ENCODE results near the gene CEP162. TPM values are rescaled to one million over a fixed set of nuclear protein-coding genes. Genes with fewer than 3 reads are reported as not detected.

CEP162 gene
- total RNA-seq, 1 experiment from 2014 or later: 12.1 TPM

DNA sequence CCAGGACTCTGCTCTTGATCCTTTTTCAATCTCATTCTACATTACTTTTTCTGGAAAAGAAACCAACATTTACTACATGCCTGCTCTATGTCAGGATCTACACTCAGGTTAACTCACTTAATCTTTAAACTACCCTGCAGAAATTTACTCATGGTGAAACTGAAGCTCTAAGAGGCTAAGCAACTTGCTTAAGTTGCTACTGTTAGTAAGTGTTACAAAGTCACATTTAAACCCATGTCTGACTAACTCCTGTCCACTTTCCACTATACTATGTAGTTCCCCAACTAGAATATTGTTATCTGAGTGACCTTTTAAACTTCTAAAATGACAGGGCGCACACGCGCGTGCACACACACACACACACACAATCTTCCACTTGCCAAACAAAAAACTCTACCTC lies 5.0 kb downstream of the CEP162 start:
- intact Hi-C loops (cut with micrococcal nuclease; ENCODE audit: unreplicated experiment): loop anchor here (5.0 to 10.0 kb wide), 4 partner anchors 170 to 1102 kb away; no protein-coding TSS in a partner anchor
- no peaks in the 10 kb centered on the region for H3K36me3 ChIP-seq (ENCODE audit: insufficient read depth, low read length, poor library complexity, severe bottlenecking)
- CTCF ChIA-PET: no interaction called here

DNA sequence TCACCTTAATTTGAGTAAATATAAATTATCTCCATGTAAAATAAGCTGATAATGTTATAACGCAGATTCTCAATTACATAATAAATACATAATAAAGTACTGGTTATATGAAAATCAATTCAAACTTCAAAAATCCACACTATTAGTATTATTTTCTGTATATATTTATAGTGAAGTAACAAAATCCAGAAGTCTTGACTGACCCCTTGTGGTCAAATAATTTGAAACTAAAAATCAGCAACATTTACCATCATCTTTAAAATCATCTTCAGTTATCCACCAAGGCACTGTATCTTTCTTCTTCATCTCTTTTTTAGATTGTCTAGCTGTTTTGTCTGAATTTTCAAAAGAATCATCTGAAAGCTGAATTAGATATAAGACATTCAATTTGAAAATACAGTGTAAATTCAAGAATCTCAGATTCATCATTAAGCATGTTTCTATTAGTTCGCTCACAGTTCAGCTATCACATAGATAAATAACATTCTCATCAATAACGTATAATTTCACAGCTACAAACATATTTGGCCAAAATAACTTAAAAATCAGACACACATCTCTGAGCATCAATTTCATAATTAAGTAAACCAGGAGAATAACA lies 6.5 kb downstream of the CEP162 start:
- CTCF ChIA-PET: interaction anchor here (0.6 kb wide), 1 partner anchor 338 kb away, joined by 3 read pairs; no protein-coding TSS in a partner anchor
- Histone ChIP-seq H3K27ac (ENCODE audit: low read depth, low read length, poor library complexity, severe bottlenecking) (no peak overlapping the region), H3K9me3 (ENCODE audit: low read depth, low read length, poor library complexity, severe bottlenecking) (no peaks in the 10 kb centered on the region), H3K27me3 (replicated peaks; ENCODE audit: insufficient read depth, low read depth, low read length, poor library complexity) (no peaks in the 10 kb centered on the region), H3K4me3 (ENCODE audit: low read depth, low read length, poor library complexity, severe bottlenecking) (no peak overlapping the region), H3K36me3 (ENCODE audit: insufficient read depth, low read length, poor library complexity, severe bottlenecking) (no peaks in the 10 kb centered on the region), H3K4me1 (ENCODE audit: insufficient read depth, low read length, poor library complexity, severe bottlenecking) (no peaks in the 10 kb centered on the region)
- intact Hi-C loops (cut with micrococcal nuclease; ENCODE audit: unreplicated experiment): loop anchor here (5.0 to 10.0 kb wide), 4 partner anchors 169 to 1104 kb away; no protein-coding TSS in a partner anchor
- POLR2A ChIA-PET (ENCODE audit: low non-redundant PET): no interaction called here
- BruUV-seq (replicated peaks): no TSS peak
- peak; percentile 34 for DNase-seq (ENCODE audit: low spot score)
- no peak for TF ChIP-seq EZH2 (IDR thresholded peaks at IDR 0.05; ENCODE audit: borderline replicate concordance, low read depth, low read length, poor library complexity, severe bottlenecking)
- TF ChIP-seq, protein P1, sequence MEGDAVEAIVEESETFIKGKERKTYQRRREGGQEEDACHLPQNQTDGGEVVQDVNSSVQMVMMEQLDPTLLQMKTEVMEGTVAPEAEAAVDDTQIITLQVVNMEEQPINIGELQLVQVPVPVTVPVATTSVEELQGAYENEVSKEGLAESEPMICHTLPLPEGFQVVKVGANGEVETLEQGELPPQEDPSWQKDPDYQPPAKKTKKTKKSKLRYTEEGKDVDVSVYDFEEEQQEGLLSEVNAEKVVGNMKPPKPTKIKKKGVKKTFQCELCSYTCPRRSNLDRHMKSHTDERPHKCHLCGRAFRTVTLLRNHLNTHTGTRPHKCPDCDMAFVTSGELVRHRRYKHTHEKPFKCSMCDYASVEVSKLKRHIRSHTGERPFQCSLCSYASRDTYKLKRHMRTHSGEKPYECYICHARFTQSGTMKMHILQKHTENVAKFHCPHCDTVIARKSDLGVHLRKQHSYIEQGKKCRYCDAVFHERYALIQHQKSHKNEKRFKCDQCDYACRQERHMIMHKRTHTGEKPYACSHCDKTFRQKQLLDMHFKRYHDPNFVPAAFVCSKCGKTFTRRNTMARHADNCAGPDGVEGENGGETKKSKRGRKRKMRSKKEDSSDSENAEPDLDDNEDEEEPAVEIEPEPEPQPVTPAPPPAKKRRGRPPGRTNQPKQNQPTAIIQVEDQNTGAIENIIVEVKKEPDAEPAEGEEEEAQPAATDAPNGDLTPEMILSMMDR (conservative IDR thresholded peaks at IDR 0.05; ENCODE audit: low read depth, low read length): peak; percentile 69

More for the DNA sequence above, 5.0 kb downstream of the CEP162 start:
- TF ChIP-seq EZH2 (IDR thresholded peaks at IDR 0.05; ENCODE audit: borderline replicate concordance, low read depth, low read length, poor library complexity, severe bottlenecking): no peak
- TF ChIP-seq, protein P1 (conservative IDR thresholded peaks at IDR 0.05; ENCODE audit: low read depth, low read length): no peak
- Histone ChIP-seq H3K27ac (ENCODE audit: low read depth, low read length, poor library complexity, severe bottlenecking) (no peak overlapping the region), H3K4me1 (ENCODE audit: insufficient read depth, low read length, poor library complexity, severe bottlenecking) (peaks cover 4% of the 10 kb centered on the region), H3K9me3 (ENCODE audit: low read depth, low read length, poor library complexity, severe bottlenecking) (no peaks in the 10 kb centered on the region), H3K4me3 (ENCODE audit: low read depth, low read length, poor library complexity, severe bottlenecking) (no peak overlapping the region), H3K27me3 (replicated peaks; ENCODE audit: insufficient read depth, low read depth, low read length, poor library complexity) (no peaks in the 10 kb centered on the region)
- no TSS peak for BruUV-seq (replicated peaks)
- POLR2A ChIA-PET (ENCODE audit: low non-redundant PET): no interaction called here
- no peak for DNase-seq (ENCODE audit: low spot score)

DNA sequence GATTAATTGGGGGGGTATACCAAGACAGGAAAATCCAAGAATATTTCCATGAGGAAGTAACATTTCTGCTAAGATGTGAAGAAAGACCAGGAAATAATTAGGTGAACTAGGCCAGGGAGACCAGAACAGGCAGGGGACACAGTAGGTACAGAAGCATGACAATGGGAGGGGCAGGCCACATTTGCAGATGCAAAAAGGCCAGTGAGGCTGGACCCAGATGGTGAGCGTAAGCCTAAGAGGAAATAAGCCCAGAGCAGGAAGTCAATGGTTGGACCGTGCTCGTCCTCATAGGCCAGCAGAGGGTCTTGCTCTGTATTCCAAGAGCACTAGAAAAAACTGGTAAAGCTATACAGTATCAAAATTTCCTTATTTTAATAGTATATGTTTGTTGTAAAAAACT lies 9.4 kb downstream of the CEP162 start:
- POLR2A ChIA-PET (ENCODE audit: low non-redundant PET): no interaction called here
- Histone ChIP-seq H3K4me3 (ENCODE audit: low read depth, low read length, poor library complexity, severe bottlenecking) (no peak overlapping the region), H3K27me3 (replicated peaks; ENCODE audit: insufficient read depth, low read depth, low read length, poor library complexity) (no peaks in the 10 kb centered on the region), H3K36me3 (ENCODE audit: insufficient read depth, low read length, poor library complexity, severe bottlenecking) (no peaks in the 10 kb centered on the region), H3K9me3 (ENCODE audit: low read depth, low read length, poor library complexity, severe bottlenecking) (no peaks in the 10 kb centered on the region), H3K27ac (ENCODE audit: low read depth, low read length, poor library complexity, severe bottlenecking) (no peak overlapping the region), H3K4me1 (ENCODE audit: insufficient read depth, low read length, poor library complexity, severe bottlenecking) (no peaks in the 10 kb centered on the region)
- CTCF ChIA-PET: no interaction called here
- no peak for DNase-seq (ENCODE audit: low spot score)
- intact Hi-C loops (cut with micrococcal nuclease; ENCODE audit: unreplicated experiment): no loop called here
- no peak for TF ChIP-seq EZH2 (IDR thresholded peaks at IDR 0.05; ENCODE audit: borderline replicate concordance, low read depth, low read length, poor library complexity, severe bottlenecking)
- TF ChIP-seq, protein P1 (conservative IDR thresholded peaks at IDR 0.05; ENCODE audit: low read depth, low read length): no peak
- no TSS peak for BruUV-seq (replicated peaks)

All from A673 (cell line).